H1 (cell line): ENCODE results near the gene SOST. TPM values are rescaled to one million over a fixed set of nuclear protein-coding genes. Genes with fewer than 3 reads are reported as not detected.

Experiments
- CBX8 ChIP-seq: fragments of 300-800, 300-1000 bp; sonication (generic); IDR thresholded peaks from 2 replicates; pipeline ENCODE4 v1.7.1; 2016; ENCODE audit warnings: low read depth, low read length, borderline replicate concordance
- CHD1 ChIP-seq: IDR thresholded peaks from 2 replicates; pipeline ENCODE4 v1.6.1; 2012; ENCODE audit warnings: low read depth, low read length, improper control_type of control experiment
- RBBP5 ChIP-seq: IDR thresholded peaks from 2 replicates; pipeline ENCODE4 v1.7.1; 2012; ENCODE audit warnings: low read depth, mild to moderate bottlenecking, inconsistent platforms, low read length, moderate library complexity, borderline replicate concordance
- polyA plus RNA-seq, 7 experiments: library from polyadenylated mRNA; depleted of rRNA in 3 of 7; stranded (reverse) in 5 of 7; unstranded in 2 of 7; fragments of >200 nt in 5 of 7; fragments of 200-250 nt in 2 of 7; gene quantifications; 1 replicate in 5 of 7; 2 replicates in 1 of 7; 4 replicates in 1 of 7; pipeline versions ENCODE4 v1.2.1 to v1.2.3, GENCODE V29; 2011 to 2013; ENCODE audit warnings: missing spikeins in 2 of 7, mixed read lengths in 2 of 7
- total RNA-seq: library from RNA; stranded (reverse); fragmentation: NEBNext Ultra II Directional; extraction: Animal tissue kit (Norgen Biotek cat#: 25700); gene quantifications from 2 replicates; pipeline ENCODE4 v1.2.1, GENCODE V29; 2021

The SOST gene
- total and polyA plus RNA-seq, 2 of the 8 experiments (the other 6 are each of a cell fraction or from before 2014, with no cell fraction given) = 0.08 TPM; not detected in 1

DNA sequence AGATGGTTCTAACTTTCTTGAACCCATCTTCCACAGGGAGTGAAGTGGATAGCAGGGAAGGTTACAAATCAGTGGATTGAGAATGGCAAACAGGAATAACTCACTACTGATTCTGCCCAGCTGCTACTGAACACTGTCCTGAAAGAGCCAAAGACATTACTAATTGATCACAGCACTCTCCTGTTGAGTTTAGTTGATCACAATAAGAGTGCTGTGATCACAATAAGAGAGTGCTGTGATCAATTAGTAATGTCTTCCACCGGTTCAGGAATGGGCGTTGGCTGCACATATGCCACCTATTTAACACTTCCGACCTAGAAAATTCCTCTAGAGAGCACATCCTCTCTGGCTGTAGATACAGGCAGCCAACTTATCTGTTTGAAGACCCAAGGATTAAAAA lies 33.0 kb upstream of the SOST start (continued):
- no peak for TF ChIP-seq RBBP5
- no peak for TF ChIP-seq CBX8
- TF ChIP-seq CHD1 = no peak
